ENCODE results near the gene PTPRU.

Gene PTPRU

GRCh38 chr1:29271724-29272123 lies 35.4 kb downstream of the PTPRU start:
- no peaks in the 10 kb centered on the region for H3K79me2 ChIP-seq (ENCODE audit: control insufficient read depth, low read length)
- no peaks in the 10 kb centered on the region for H3K9me2 ChIP-seq (replicated peaks; ENCODE audit: control insufficient read depth, low read length)
- TF ChIP-seq EZH2phosphoT487 (IDR thresholded peaks at IDR 0.05; ENCODE audit: borderline replicate concordance, low read length) (no peak), CTCF (IDR thresholded peaks at IDR 0.05; ENCODE audit: low read depth, low read length, poor library complexity, severe bottlenecking) (no peak)
- H3K4me2 ChIP-seq (ENCODE audit: low read length) = no peak overlapping the region
- H3K4me3 ChIP-seq (ENCODE audit: low read length) = no peak overlapping the region
- H3K27me3 ChIP-seq (ENCODE audit: control insufficient read depth, low read length) = peaks cover 36% of the 10 kb centered on the region
- H3F3A ChIP-seq (ENCODE audit: control insufficient read depth, insufficient read depth) = no peaks in the 10 kb centered on the region
- no peaks in the 10 kb centered on the region for H3K4me1 ChIP-seq (ENCODE audit: control insufficient read depth, low read length)
- no peaks in the 10 kb centered on the region for H4K20me1 ChIP-seq (ENCODE audit: control insufficient read depth, insufficient read depth, low read depth, low read length)
- no peaks in the 10 kb centered on the region for H3K36me3 ChIP-seq (ENCODE audit: control insufficient read depth, low read length)
- no peak overlapping the region for H3K27ac ChIP-seq (ENCODE audit: low read depth, low read length)
- no peaks in the 10 kb centered on the region for H3K9me3 ChIP-seq (ENCODE audit: control insufficient read depth, insufficient read depth, low read length)

GRCh38 chr1:29272147-29272907 lies 36.0 kb downstream of the PTPRU start:
- H3K4me2 ChIP-seq (ENCODE audit: low read length) = no peak overlapping the region
- no peak overlapping the region for H3K27ac ChIP-seq (ENCODE audit: low read depth, low read length)
- no peaks in the 10 kb centered on the region for H3K4me1 ChIP-seq (ENCODE audit: control insufficient read depth, low read length)

GRCh38 chr1:29275435-29275834 lies 39.1 kb downstream of the PTPRU start:
- TF ChIP-seq CTCF (IDR thresholded peaks at IDR 0.05; ENCODE audit: low read depth, low read length, poor library complexity, severe bottlenecking) (no peak), EZH2phosphoT487 (IDR thresholded peaks at IDR 0.05; ENCODE audit: borderline replicate concordance, low read length) (no peak)
- Histone ChIP-seq H3K79me2 (ENCODE audit: control insufficient read depth, low read length) (no peaks in the 10 kb centered on the region), H4K20me1 (ENCODE audit: control insufficient read depth, insufficient read depth, low read depth, low read length) (no peaks in the 10 kb centered on the region), H3K9me2 (replicated peaks; ENCODE audit: control insufficient read depth, low read length) (no peaks in the 10 kb centered on the region), H3K36me3 (ENCODE audit: control insufficient read depth, low read length) (no peaks in the 10 kb centered on the region), H3K9me3 (ENCODE audit: control insufficient read depth, insufficient read depth, low read length) (no peaks in the 10 kb centered on the region), H3K4me2 (ENCODE audit: low read length) (no peak overlapping the region), H3K4me3 (ENCODE audit: low read length) (no peak overlapping the region), H3F3A (ENCODE audit: control insufficient read depth, insufficient read depth) (no peaks in the 10 kb centered on the region), H3K27ac (ENCODE audit: low read depth, low read length) (no peak overlapping the region), H3K27me3 (ENCODE audit: control insufficient read depth, low read length) (peaks cover 15% of the 10 kb centered on the region), H3K4me1 (ENCODE audit: control insufficient read depth, low read length) (no peaks in the 10 kb centered on the region)

More at GRCh38 chr1:29272147-29272907, 36.0 kb downstream of the PTPRU start:
- Histone ChIP-seq H3F3A (ENCODE audit: control insufficient read depth, insufficient read depth) (no peaks in the 10 kb centered on the region), H3K9me3 (ENCODE audit: control insufficient read depth, insufficient read depth, low read length) (no peaks in the 10 kb centered on the region), H3K27me3 (ENCODE audit: control insufficient read depth, low read length) (peaks cover 31% of the 10 kb centered on the region), H3K79me2 (ENCODE audit: control insufficient read depth, low read length) (no peaks in the 10 kb centered on the region), H3K9me2 (replicated peaks; ENCODE audit: control insufficient read depth, low read length) (no peaks in the 10 kb centered on the region), H3K36me3 (ENCODE audit: control insufficient read depth, low read length) (no peaks in the 10 kb centered on the region), H3K4me3 (ENCODE audit: low read length) (no peak overlapping the region), H4K20me1 (ENCODE audit: control insufficient read depth, insufficient read depth, low read depth, low read length) (no peaks in the 10 kb centered on the region)
- TF ChIP-seq EZH2phosphoT487 (IDR thresholded peaks at IDR 0.05; ENCODE audit: borderline replicate concordance, low read length) (no peak), CTCF (IDR thresholded peaks at IDR 0.05; ENCODE audit: low read depth, low read length, poor library complexity, severe bottlenecking) (no peak)
